HuH-7.5 (cell line): ENCODE measurements around the gene PLCL1.

Experiments used
- DNase-seq: peaks from one replicate; pipeline ENCODE4 v3.0.0; 2011; ENCODE audit warnings: low spot score

Gene PLCL1

GRCh38 chr2:198060277-198060676 is 255.9 kb downstream of the PLCL1 start:
- no peak for DNase-seq

DNA sequence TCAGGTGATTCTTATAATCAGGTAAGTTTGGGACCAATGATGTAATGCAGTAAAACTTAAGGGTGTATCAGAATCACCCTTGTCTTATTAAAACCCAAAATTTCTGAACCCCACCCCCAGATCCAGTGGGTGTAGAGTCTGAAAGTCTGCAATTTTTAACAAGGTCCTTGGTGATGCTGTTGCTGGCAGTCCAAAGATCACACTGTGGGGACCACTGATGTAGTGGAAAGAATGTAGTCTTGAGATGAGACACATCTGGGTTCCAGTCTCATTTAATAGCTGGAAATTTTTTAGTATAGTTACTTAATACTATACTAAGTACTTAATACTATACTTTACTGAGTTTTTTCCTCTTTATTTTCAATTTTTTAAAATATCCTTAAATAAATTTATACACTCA is 258.4 kb downstream of the PLCL1 start:
- no peak for DNase-seq

- DNase-seq: no peak
These were observed 258.8 kb downstream of the PLCL1 start for GRCh38 chr2:198063242-198063641.

GRCh38 chr2:198065322-198065721 is 260.9 kb downstream of the PLCL1 start:
- no peak for DNase-seq

- DNase-seq: no peak
These were observed 262.2 kb downstream of the PLCL1 start for GRCh38 chr2:198066597-198066996.

GRCh38 chr2:198072655-198073054 is 268.3 kb downstream of the PLCL1 start:
- no peak for DNase-seq

GRCh38 chr2:198073253-198073652 is 268.9 kb downstream of the PLCL1 start:
- DNase-seq: no peak

DNA sequence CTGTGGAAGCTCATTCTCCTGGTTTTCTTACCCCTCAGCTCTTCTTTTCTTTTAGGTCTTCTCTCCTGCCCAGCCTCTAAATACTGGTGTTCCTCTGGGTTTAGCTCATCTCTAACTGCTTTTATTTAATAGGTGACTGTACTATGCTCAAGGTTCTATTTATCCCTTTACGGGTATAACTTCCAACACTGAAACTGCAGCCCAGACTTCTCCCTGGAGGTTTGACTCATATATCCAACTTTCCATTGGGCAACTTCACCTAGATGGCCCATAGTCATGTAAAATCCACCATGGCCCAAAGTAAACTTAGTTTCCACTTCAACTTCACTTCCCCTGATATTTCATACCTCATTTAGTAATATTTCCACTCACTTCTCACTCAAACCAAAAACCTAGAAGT is 273.1 kb downstream of the PLCL1 start:
- no peak for DNase-seq

- no peak for DNase-seq
These were observed 276.7 kb downstream of the PLCL1 start for GRCh38 chr2:198080879-198081765.

GRCh38 chr2:198084156-198084555 is 279.8 kb downstream of the PLCL1 start:
- no peak for DNase-seq

GRCh38 chr2:198096002-198096401 is 291.6 kb downstream of the PLCL1 start:
- no peak for DNase-seq

DNA sequence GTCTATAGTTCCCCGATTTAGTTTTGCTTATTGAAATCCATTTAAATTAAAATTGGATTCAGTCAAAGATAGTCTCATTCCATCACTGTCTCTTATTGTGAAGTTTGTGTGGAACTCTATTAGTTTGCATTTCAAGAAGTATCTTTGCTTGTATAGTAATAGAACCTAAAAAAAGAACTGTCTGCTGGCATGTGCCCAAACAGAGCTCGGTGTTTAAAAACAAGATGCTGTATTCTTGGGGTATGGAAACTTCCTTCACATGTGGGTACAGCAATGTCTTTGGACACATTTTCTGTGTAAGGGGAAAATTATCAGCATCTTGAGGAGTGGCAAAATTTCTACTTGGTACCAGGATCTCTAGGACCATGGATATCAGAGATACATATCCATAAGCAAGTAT is 292.6 kb downstream of the PLCL1 start:
- no peak for DNase-seq

DNA sequence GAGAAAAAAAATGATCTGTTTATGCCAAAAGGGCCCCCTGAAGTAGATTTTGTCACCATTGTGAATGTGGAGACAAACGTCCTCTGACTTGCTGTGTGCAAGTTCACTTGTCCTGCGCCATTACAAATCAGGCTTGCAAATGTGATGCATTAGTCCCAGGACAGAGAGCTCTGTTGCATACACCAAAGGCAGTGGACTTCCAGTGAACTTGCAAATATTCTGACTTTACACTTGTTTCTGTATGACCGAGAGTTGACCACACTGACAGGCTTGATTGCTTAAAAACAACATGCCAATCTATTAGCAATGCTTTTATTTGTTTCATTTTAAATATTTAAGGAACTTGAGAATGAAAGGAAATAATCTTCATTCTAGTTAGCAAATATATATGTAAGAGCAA is 293.2 kb downstream of the PLCL1 start:
- no peak for DNase-seq

GRCh38 chr2:198098386-198098785 is 294.0 kb downstream of the PLCL1 start:
- DNase-seq: no peak

- no peak for DNase-seq
These were observed 294.5 kb downstream of the PLCL1 start for GRCh38 chr2:198098918-198099317.

DNA sequence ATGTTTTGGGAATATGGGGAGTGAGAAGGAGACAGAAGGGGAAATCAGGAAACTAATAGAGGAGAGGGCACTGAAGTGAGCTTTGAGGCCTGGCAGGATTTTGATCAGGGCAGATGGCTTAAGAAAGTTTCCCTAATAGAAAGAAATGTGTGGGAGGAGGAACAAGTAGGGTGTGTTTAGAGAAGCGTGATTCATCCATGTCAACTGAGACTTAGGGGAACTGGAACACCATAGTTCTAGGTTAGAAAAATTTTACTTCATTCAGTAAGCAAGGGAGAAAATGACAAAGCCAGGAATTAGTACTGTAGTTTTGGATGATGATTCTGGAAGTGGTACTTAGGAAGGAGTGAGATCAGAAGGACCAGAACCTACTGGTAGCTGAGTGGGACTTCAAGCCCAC is 296.0 kb downstream of the PLCL1 start:
- DNase-seq: no peak

DNA sequence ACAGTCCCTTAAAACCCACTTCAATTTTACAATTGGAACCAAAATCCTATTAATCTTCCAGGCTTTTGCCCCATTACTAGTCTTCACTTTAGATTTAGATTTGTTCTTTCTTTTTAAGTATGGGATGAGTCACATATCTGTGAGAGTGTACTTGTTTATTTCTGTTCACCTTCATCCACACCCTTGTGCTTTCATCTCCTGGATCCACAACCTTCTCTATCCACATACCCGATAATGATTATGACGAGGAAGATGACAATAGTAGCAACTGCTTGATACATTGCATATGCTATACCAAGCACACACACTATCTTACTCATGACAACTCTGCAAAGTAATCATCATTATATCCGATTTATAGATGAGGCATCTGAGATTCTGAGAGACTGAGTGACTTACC is 297.3 kb downstream of the PLCL1 start:
- DNase-seq: no peak

DNA sequence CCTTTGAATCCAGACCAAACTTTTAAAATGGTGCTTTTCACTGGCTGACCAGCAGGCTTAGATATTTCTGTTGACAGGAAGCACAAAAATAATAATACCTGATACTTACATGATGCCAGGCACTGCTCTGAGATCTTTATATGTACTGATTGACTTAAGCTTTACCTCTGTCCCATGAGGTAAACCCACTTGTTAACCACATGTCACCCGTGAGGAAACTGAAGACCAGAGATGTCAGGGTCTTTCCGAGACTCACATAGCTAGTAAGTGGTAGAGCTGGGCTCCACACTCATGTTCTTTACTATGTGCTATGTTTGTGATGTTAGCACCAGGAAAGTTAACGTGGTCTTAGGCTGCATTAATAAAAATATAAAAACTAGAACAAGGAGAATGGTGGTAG is 297.7 kb downstream of the PLCL1 start:
- DNase-seq: no peak

- DNase-seq: no peak
These were observed 298.5 kb downstream of the PLCL1 start for GRCh38 chr2:198102856-198103255.

DNA sequence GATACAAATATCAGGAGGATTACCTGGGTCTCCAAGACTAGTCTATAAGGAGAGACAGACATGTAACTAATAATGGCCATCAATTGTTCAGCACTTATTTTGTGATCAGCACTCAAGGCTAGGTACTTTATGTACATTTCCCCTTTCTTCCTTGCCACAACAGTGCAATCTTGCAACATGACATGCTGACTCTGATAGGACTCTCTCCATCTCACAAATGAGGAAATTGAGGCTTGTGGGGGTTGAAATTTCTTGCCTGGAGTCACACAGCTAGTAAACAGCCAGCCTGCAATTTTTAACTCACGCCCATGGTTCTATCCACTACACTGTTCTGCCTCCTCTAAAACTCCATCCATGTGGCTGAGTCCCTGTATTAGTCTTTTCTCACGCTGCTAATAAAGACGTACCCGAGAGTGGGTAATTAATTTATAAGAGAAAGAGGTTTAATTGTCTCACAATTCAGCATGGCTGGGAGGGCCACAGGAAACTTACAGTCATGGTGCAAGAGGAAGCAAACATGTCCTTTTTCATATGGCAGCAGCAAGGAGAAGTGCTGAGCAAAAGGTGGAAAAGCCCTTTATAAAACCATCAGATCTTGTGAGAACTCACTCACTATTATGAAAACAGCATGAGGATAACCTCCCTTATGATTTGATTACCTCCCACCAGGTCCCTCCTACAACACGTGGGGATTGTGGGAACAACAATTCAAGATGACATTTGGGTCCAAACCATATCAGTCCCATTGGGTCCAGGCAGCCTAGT is 302.4 kb downstream of the PLCL1 start:
- no peak for DNase-seq

DNA sequence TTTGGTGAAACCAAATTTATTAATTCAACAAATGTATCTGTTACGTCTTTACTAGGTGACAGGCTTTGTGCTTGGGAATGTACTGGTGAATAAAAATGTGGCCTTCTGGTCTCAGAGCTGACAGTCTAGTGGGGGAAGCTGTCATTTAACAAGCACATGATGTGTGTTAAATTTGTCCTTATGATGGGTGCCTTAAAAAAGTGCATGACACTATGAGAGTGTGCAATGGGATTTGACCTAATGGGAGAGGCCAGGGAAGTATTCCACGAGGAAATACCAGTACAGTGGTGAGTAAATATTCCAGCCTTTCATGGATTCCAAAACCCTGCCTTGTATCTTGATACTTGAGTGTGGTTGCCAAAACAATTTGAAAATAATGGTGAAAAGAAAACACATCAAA is 308.9 kb downstream of the PLCL1 start:
- DNase-seq: no peak

DNA sequence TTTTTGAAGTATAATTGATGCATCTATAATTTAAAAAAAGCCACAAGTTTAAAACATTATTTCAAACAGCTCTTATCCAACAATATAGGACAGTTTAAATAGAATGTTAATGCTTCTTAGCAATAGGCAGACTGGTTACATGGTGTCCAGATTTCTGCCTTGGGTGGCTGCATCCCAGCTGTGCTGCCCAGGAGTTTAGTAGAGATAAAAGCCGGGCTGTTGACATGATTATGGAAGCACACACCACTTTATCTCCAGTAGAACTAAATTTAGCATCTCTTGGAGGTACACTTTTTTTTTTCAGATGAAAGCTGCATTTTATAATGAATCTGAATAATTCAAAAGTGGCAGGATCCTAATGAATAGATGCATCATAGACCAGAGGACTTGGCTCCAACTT is 309.7 kb downstream of the PLCL1 start:
- DNase-seq: no peak

DNA sequence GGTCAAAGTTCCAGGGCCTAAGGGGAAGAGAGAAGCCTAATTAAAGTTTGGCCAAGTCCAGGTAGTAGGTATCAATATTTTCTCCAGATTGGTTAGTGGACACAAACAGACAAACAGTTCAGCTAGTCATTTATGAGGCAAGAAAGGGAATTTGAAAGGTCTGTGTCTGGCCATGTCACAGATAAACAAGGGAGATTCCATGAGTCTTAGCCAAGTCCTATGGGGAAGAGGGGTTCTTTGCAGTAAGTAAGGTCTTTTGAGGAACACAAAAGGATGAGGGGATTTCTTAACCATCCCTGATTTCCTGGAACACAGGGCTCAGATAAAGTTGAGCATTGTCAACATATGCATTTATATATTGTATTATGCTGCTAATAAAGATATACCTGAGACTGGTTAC is 310.8 kb downstream of the PLCL1 start:
- DNase-seq: no peak
